A673 (cell line): ENCODE data around the gene ERAP2. TPM values are rescaled to one million over a fixed set of nuclear protein-coding genes. Genes with fewer than 3 reads are reported as not detected.

Experiments used
- BruUV-seq: library from RNA; stranded (reverse); fragments of 400-500 nt; replicated peaks from 2 replicates; lab custom pipeline; 2021; lab: Mats Ljungman, UMichigan
- CTCF ChIA-PET: fragments of 300-600 bp; sonication (Branson Sonifier 250); formaldehyde crosslinking; loops from one replicate; lab custom pipeline; 2022; ENCODE audit warnings: antibody characterized with exemption; lab: Charles Lee
- POLR2A ChIA-PET: fragments of 300-600 bp; sonication (Branson Sonifier 250); formaldehyde crosslinking; loops from one replicate; lab custom pipeline; 2022; ENCODE audit warnings: antibody characterized with exemption; ENCODE audit not compliant: low non-redundant PET; lab: Charles Lee
- DNase-seq: peaks from one replicate; pipeline ENCODE4 v3.0.0-alpha.2; 2015; ENCODE audit warnings: low spot score
- H3K27ac ChIP-seq: fragments of 200-600 bp; sonication (generic); 2 replicates; pipeline ENCODE4 v1.5.1; 2016; ENCODE audit warnings: mixed run types, low read depth, mild to moderate bottlenecking, mixed read lengths, antibody characterized with exemption, low read length; ENCODE audit not compliant: poor library complexity, severe bottlenecking
- H3K27me3 ChIP-seq: fragments of 200-600 bp; sonication (generic); replicated peaks from 2 replicates; pipeline ENCODE4 v1.6.1; 2017; ENCODE audit warnings: mixed run types, low read depth, mild to moderate bottlenecking, mixed read lengths, antibody characterized with exemption, low read length; ENCODE audit not compliant: insufficient read depth, poor library complexity
- H3K36me3 ChIP-seq: fragments of 200-600 bp; sonication (generic); 2 replicates; pipeline ENCODE4 v1.6.1; 2016; ENCODE audit warnings: mixed run types, mild to moderate bottlenecking, mixed read lengths, antibody characterized with exemption, low read length; ENCODE audit not compliant: insufficient read depth, poor library complexity, severe bottlenecking
- H3K4me1 ChIP-seq: fragments of 200-600 bp; sonication (generic); 2 replicates; pipeline ENCODE4 v1.6.1; 2017; ENCODE audit warnings: mixed run types, mild to moderate bottlenecking, mixed read lengths, antibody characterized with exemption, low read length; ENCODE audit not compliant: insufficient read depth, poor library complexity, severe bottlenecking
- H3K4me3 ChIP-seq: fragments of 200-600 bp; sonication (generic); 2 replicates; pipeline ENCODE4 v1.5.1; 2016; ENCODE audit warnings: low read depth, mixed run types, mild to moderate bottlenecking, mixed read lengths, low read length; ENCODE audit not compliant: poor library complexity, severe bottlenecking
- H3K9me3 ChIP-seq: fragments of 200-600 bp; sonication (generic); 2 replicates; pipeline ENCODE4 v1.6.1; 2016; ENCODE audit warnings: mixed run types, low read depth, mild to moderate bottlenecking, mixed read lengths, antibody characterized with exemption, low read length; ENCODE audit not compliant: poor library complexity, severe bottlenecking
- CTCF ChIP-seq: fragments of 300-800, 200-600 bp; sonication (generic); conservative IDR thresholded peaks from 2 replicates; pipeline ENCODE4 v1.5.1; 2017; ENCODE audit warnings: low read depth, mild to moderate bottlenecking, antibody characterized with exemption, low read length, moderate library complexity, mixed read lengths
- EZH2 ChIP-seq: fragments of 200-600 bp; sonication (generic); IDR thresholded peaks from 2 replicates; pipeline ENCODE4 v1.6.1; 2017; ENCODE audit warnings: borderline replicate concordance, low read depth, mild to moderate bottlenecking, mixed read lengths, antibody characterized with exemption, low read length; ENCODE audit not compliant: poor library complexity, severe bottlenecking
- intact Hi-C: fragments of 100-400 bp; cut with micrococcal nuclease; formaldehyde crosslinking; loops from one replicate; pipeline ENCODE4 v1.10.0; 2022; ENCODE audit not compliant: unreplicated experiment
- total RNA-seq: library from RNA; stranded (reverse); gene quantifications from 2 replicates; pipeline ENCODE4 v1.2.3, GENCODE V29; 2021

The ERAP2 gene
- total RNA-seq, 1 experiment from 2014 or later = 2.6 TPM

GRCh38 chr5:96843140-96843539, 33.2 kb upstream of the ERAP2 start:
- H3K27me3 ChIP-seq = no peaks in the 10 kb centered on the region
- no TSS peak for BruUV-seq
- CTCF ChIA-PET = no interaction called here
- no peaks in the 10 kb centered on the region for H3K36me3 ChIP-seq
- TF ChIP-seq CTCF = no peak
- TF ChIP-seq EZH2 = no peak
- POLR2A ChIA-PET = no interaction called here
- no peaks in the 10 kb centered on the region for H3K9me3 ChIP-seq
- no peak for DNase-seq
- no peak overlapping the region for H3K4me3 ChIP-seq
- H3K4me1 ChIP-seq = no peaks in the 10 kb centered on the region
- no peak overlapping the region for H3K27ac ChIP-seq
- intact Hi-C loops = no loop called here

- DNase-seq = no peak
- H3K9me3 ChIP-seq = peaks cover 3% of the 10 kb centered on the region
- ChIA-PET CTCF (no interaction called here), POLR2A (no interaction called here)
- no peaks in the 10 kb centered on the region for H3K36me3 ChIP-seq
- no peaks in the 10 kb centered on the region for H3K27me3 ChIP-seq
- H3K27ac ChIP-seq = no peak overlapping the region
- no TSS peak for BruUV-seq
- H3K4me3 ChIP-seq = no peak overlapping the region
- no peaks in the 10 kb centered on the region for H3K4me1 ChIP-seq
- intact Hi-C loops = no loop called here
- no peak for TF ChIP-seq EZH2
- TF ChIP-seq CTCF = no peak
Observed at GRCh38 chr5:96844481-96844990, 31.8 kb upstream of the ERAP2 start.

- Histone ChIP-seq H3K27me3 (no peaks in the 10 kb centered on the region), H3K36me3 (no peaks in the 10 kb centered on the region), H3K4me1 (peaks cover 38% of the 10 kb centered on the region), H3K9me3 (peaks cover 8% of the 10 kb centered on the region), H3K4me3 (no peak overlapping the region), H3K27ac (no peak overlapping the region)
- intact Hi-C loops = no loop called here
- ChIA-PET POLR2A (no interaction called here), CTCF (no interaction called here)
- TF ChIP-seq CTCF (no peak), EZH2 (no peak)
- peak; percentile 45 for DNase-seq
- BruUV-seq = no TSS peak
Observed at GRCh38 chr5:96851312-96852062, 24.8 kb upstream of the ERAP2 start.
